Sigmoid colon (tissue), 4 donors: ENCODE results near the gene MAP2K1.

ENCODE experiments used
- POLR2A ChIP-seq, 2 donors: fragments of 450-650 bp; IDR thresholded peaks; one replicate each; pipeline ENCODE4 v1.6.1; 2016; ENCODE audit warnings: antibody characterized with exemption in 2 of 2, mild to moderate bottlenecking in 2 of 2, moderate library complexity in 2 of 2
- POLR2AphosphoS5 ChIP-seq, 4 donors: sonication (generic); formaldehyde crosslinking; IDR thresholded peaks; one replicate each; pipeline ENCODE4 v1.6.1; 2017; ENCODE audit warnings: antibody characterized with exemption in 4 of 4
- TF ChIP-seq, protein P1 (sequence below), 4 experiments: fragments of 450-650 bp in 3 of 4; fragments of 200-600 bp in 1 of 4; IDR thresholded peaks; one replicate each; pipeline ENCODE4 v1.5.1; 2016 to 2019; ENCODE audit warnings: antibody characterized with exemption in 4 of 4, mild to moderate bottlenecking in 3 of 4, moderate library complexity in 2 of 4

GRCh38 chr15:66514586-66514985, 127.9 kb downstream of the MAP2K1 start:
- TF ChIP-seq, protein P1, sequence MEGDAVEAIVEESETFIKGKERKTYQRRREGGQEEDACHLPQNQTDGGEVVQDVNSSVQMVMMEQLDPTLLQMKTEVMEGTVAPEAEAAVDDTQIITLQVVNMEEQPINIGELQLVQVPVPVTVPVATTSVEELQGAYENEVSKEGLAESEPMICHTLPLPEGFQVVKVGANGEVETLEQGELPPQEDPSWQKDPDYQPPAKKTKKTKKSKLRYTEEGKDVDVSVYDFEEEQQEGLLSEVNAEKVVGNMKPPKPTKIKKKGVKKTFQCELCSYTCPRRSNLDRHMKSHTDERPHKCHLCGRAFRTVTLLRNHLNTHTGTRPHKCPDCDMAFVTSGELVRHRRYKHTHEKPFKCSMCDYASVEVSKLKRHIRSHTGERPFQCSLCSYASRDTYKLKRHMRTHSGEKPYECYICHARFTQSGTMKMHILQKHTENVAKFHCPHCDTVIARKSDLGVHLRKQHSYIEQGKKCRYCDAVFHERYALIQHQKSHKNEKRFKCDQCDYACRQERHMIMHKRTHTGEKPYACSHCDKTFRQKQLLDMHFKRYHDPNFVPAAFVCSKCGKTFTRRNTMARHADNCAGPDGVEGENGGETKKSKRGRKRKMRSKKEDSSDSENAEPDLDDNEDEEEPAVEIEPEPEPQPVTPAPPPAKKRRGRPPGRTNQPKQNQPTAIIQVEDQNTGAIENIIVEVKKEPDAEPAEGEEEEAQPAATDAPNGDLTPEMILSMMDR (IDR thresholded peaks at IDR 0.05), result no peak
- TF ChIP-seq POLR2AphosphoS5 (IDR thresholded peaks at IDR 0.05) (no peak), POLR2A (IDR thresholded peaks at IDR 0.05) (no peak)
